Smooth muscle cell of trachea (primary cell): ENCODE results near the gene SLC22A4. TPM values are rescaled to one million over a fixed set of nuclear protein-coding genes. Genes with fewer than 3 reads are reported as not detected.

Experiments
- total RNA-seq: library from RNA; depleted of rRNA; stranded (reverse); fragments of >200 nt; gene quantifications from 2 replicates; pipeline ENCODE4 v1.2.1, GENCODE V29; 2014

The SLC22A4 gene
- total RNA-seq, result 2.2 and 3.0 TPM in 2 replicates

GRCh38 chr5:132293992-132294727 lies at the start of gene SLC22A4:
Gene SLC22A4 (plus strand): TSS chr5:132294394. CDS start chr5:132294617, 223 bp downstream.

GRCh38 chr5:132257131-132258101 lies 36.8 kb upstream of the SLC22A4 start, which contains the start of gene PDLIM4:
Gene PDLIM4 (plus strand): TSS chr5:132257696. CDS start chr5:132257735, 39 bp downstream.

GRCh38 chr5:132369474-132370180 lies 75.4 kb downstream of the SLC22A4 start, which contains the start of gene SLC22A5:
Gene SLC22A5 (plus strand): TSS chr5:132369710. CDS start chr5:132369973, 263 bp downstream.

Other genes starting within 250 kb of the SLC22A4 start
- gene IL3, start 233.7 kb upstream of the SLC22A4 start, total RNA-seq, result not detected in 2 replicates
- 0.17 TPM in 1 of 2 replicates, not detected in the other for gene CSF2, start 220.6 kb upstream of the SLC22A4 start, total RNA-seq
- gene P4HA2, start 66.5 kb upstream of the SLC22A4 start, total RNA-seq, result 225 and 590 TPM in 2 replicates
- gene PDLIM4, start 36.7 kb upstream of the SLC22A4 start, total RNA-seq, result 43.3 and 96.6 TPM in 2 replicates
- 3.6 and 6.1 TPM in 2 replicates for gene SLC22A5, start 75.3 kb downstream of the SLC22A4 start, total RNA-seq
- gene IRF1, start 196.4 kb downstream of the SLC22A4 start, total RNA-seq, result 15.3 and 23.3 TPM in 2 replicates
- gene IL5, start 249.1 kb downstream of the SLC22A4 start, total RNA-seq, result not detected in 2 replicates